HL-60/S4 (cell line): ENCODE data around the gene ZNF502.

Experiments used
- in situ Hi-C: fragments of 300-500 bp; cut with MboI; formaldehyde crosslinking; loops from 2 replicates; pipeline ENCODE4 v1.14.3; 2022; ENCODE audit warnings: low sequenced_read_pairs

Gene ZNF502

DNA sequence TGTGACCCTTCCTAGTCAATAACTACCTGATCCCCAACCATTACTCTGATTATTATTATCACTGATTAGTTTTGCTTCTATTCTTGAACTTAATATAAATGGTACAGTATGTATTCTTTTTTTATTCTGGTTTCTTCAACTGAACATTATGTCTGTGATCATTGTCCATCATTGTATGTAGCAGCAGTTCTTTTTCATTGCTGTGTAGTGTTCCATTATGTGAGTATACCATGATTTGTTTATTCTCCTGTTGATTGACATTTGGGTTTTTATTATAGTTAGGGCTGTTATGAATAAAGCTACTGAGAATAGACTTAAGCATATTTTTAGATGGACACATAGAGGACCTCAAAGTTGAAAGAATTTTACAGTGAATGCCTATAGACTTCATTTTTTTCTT, 51.8 kb downstream of the ZNF502 start:
- in situ Hi-C loops = no loop called here

- in situ Hi-C loops = no loop called here
Observed at GRCh38 chr3:44771424-44772098, 59.1 kb downstream of the ZNF502 start.

DNA sequence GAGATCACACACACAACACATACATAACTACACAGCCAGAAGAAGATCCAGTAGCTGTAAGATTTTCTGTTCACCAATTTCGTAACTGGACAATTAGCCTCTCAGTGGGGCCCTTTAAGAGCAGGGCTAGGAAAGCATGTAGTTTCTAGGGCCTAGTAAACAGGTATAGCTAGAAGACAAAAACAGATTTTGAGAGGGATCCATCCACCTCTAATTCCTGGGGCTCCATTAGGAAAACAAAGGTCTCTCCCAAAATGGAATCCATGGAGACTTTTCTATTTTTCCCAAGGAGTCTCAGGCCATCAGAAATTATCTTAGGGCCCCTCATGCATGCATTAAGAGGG, 59.6 kb downstream of the ZNF502 start:
- in situ Hi-C loops = no loop called here
